Colonic mucosa (tissue), 4 donors: Measurements from ENCODE around the gene KCNV2. TPM values are rescaled to one million over a fixed set of nuclear protein-coding genes. Genes with fewer than 3 reads are reported as not detected.

ENCODE experiments used
- DNase-seq: peaks from one replicate; pipeline ENCODE4 v3.0.0-alpha.2; 2020
- H3K27ac ChIP-seq: fragments of 200-600 bp; one replicate; pipeline ENCODE4 v1.8.0; 2021
- H3K27me3 ChIP-seq: fragments of 200-600 bp; one replicate; pipeline ENCODE4 v1.8.0; 2021
- H3K36me3 ChIP-seq: fragments of 200-600 bp; one replicate; pipeline ENCODE4 v1.8.0; 2021
- H3K4me1 ChIP-seq: fragments of 200-600 bp; one replicate; pipeline ENCODE4 v1.8.0; 2021; ENCODE audit warnings: mild to moderate bottlenecking
- H3K4me3 ChIP-seq: fragments of 200-600 bp; one replicate; pipeline ENCODE4 v1.8.0; 2021
- H3K9ac ChIP-seq, 2 donors: one replicate each; pipeline ENCODE4 v1.7.0; 2013; ENCODE audit warnings: control low read depth in 2 of 2, low read depth in 2 of 2, low read length in 2 of 2
- H3K9me3 ChIP-seq: fragments of 200-600 bp; one replicate; pipeline ENCODE4 v1.8.0; 2021
- CTCF ChIP-seq: fragments of 200-600 bp; IDR thresholded peaks from one replicate; pipeline ENCODE4 v1.8.0; 2022; ENCODE audit warnings: antibody characterized with exemption, mild to moderate bottlenecking
- intact Hi-C: fragments of 100-400 bp; cut with DNase I; formaldehyde crosslinking; loops from one replicate; pipeline ENCODE4 v1.14.1; 2022
- total RNA-seq, 2 donors: library from RNA; stranded (reverse); fragmentation: NEBNext Ultra II Directional in 1 of 2; extraction: Animal tissue kit (Norgen Biotek cat#: 25700) in 1 of 2; gene quantifications; one replicate each; pipeline ENCODE4 v1.2.1, GENCODE V29; 2021
- donor health status: healthy.
- donor health status: DM: no; HTN: no; CAD: no.
- donor health status: DM: no; HTN: no; CAD: no.

Gene KCNV2
- total RNA-seq, 2 donors from 2014 or later, result not detected

- H3K36me3 ChIP-seq, result no peaks in the 10 kb centered on the region
- intact Hi-C loops, result loop anchor here (10.0 kb wide), 1 partner anchor 495 kb away; no protein-coding TSS in a partner anchor
- no peaks in the 10 kb centered on the region for H3K9me3 ChIP-seq
- no peak overlapping the region for H3K9ac ChIP-seq
- no peak for DNase-seq
- no peak overlapping the region for H3K4me3 ChIP-seq
- H3K27me3 ChIP-seq, result no peaks in the 10 kb centered on the region
- no peak overlapping the region for H3K27ac ChIP-seq
- no peaks in the 10 kb centered on the region for H3K4me1 ChIP-seq
- no peak for TF ChIP-seq CTCF
Observed at GRCh38 chr9:2729721-2730120, 12.4 kb downstream of the KCNV2 start.

- H3K27me3 ChIP-seq, result no peaks in the 10 kb centered on the region
- TF ChIP-seq CTCF, result no peak
- no peak overlapping the region for H3K9ac ChIP-seq
- no peak overlapping the region for H3K27ac ChIP-seq
- no peak overlapping the region for H3K4me3 ChIP-seq
- intact Hi-C loops, result no loop called here
- no peak for DNase-seq
- no peaks in the 10 kb centered on the region for H3K4me1 ChIP-seq
- no peaks in the 10 kb centered on the region for H3K36me3 ChIP-seq
- no peaks in the 10 kb centered on the region for H3K9me3 ChIP-seq
Observed at GRCh38 chr9:2730971-2731370, 13.7 kb downstream of the KCNV2 start.

- Histone ChIP-seq H3K36me3 (no peaks in the 10 kb centered on the region), H3K27ac (no peak overlapping the region), H3K9me3 (no peaks in the 10 kb centered on the region), H3K4me3 (no peak overlapping the region), H3K9ac (no peak overlapping the region), H3K4me1 (no peaks in the 10 kb centered on the region), H3K27me3 (no peaks in the 10 kb centered on the region)
- intact Hi-C loops, result no loop called here
- no peak for TF ChIP-seq CTCF
- DNase-seq, result no peak
Observed at GRCh38 chr9:2732492-2732891, 15.2 kb downstream of the KCNV2 start.

GRCh38 chr9:2740616-2741015, 23.3 kb downstream of the KCNV2 start:
- Histone ChIP-seq H3K4me3 (no peak overlapping the region), H3K4me1 (no peaks in the 10 kb centered on the region), H3K9ac (no peak overlapping the region), H3K36me3 (no peaks in the 10 kb centered on the region), H3K9me3 (no peaks in the 10 kb centered on the region), H3K27ac (no peak overlapping the region), H3K27me3 (no peaks in the 10 kb centered on the region)
- no peak for DNase-seq
- TF ChIP-seq CTCF, result no peak
- intact Hi-C loops, result no loop called here

GRCh38 chr9:2741441-2742158, 24.3 kb downstream of the KCNV2 start:
- H3K9ac ChIP-seq, result no peak overlapping the region
- no peak overlapping the region for H3K4me3 ChIP-seq
- TF ChIP-seq CTCF, result no peak
- DNase-seq, result no peak
- H3K27me3 ChIP-seq, result no peaks in the 10 kb centered on the region
- no peaks in the 10 kb centered on the region for H3K4me1 ChIP-seq
- no peaks in the 10 kb centered on the region for H3K36me3 ChIP-seq
- H3K27ac ChIP-seq, result no peak overlapping the region
- H3K9me3 ChIP-seq, result no peaks in the 10 kb centered on the region
- intact Hi-C loops, result no loop called here
